Esophagus muscularis mucosa (tissue), 4 donors: ENCODE measurements around the gene OSGIN1.

Source experiments
- CTCF ChIP-seq, 3 experiments: fragments of 200-600 bp in 2 of 3; fragments of 450-650 bp in 1 of 3; sonication (generic) in 2 of 3; IDR thresholded peaks; one replicate each; pipeline ENCODE4 v1.5.1; 2017 to 2019; ENCODE audit warnings: antibody characterized with exemption in 3 of 3, mild to moderate bottlenecking in 2 of 3, moderate library complexity in 1 of 3
- EP300 ChIP-seq: sonication (generic); formaldehyde crosslinking; IDR thresholded peaks from one replicate; pipeline ENCODE4 v1.6.1; 2017; ENCODE audit warnings: antibody characterized with exemption
- POLR2A ChIP-seq: fragments of 450-650 bp; IDR thresholded peaks from one replicate; pipeline ENCODE4 v1.6.1; 2017; ENCODE audit warnings: antibody characterized with exemption, moderate library complexity, mild to moderate bottlenecking, low read depth
- POLR2AphosphoS5 ChIP-seq, 2 donors: sonication (generic); formaldehyde crosslinking; IDR thresholded peaks; one replicate each; pipeline ENCODE4 v1.6.1; 2017; ENCODE audit warnings: antibody characterized with exemption in 2 of 2

GRCh38 chr16:83939266-83939855, 13.7 kb upstream of the OSGIN1 start:
- no peak for TF ChIP-seq CTCF (IDR thresholded peaks at IDR 0.05)
- no peak for TF ChIP-seq EP300
- no peak for TF ChIP-seq POLR2A
- TF ChIP-seq POLR2AphosphoS5 (IDR thresholded peaks at IDR 0.05) = no peak
